Activated CD4-positive, alpha-beta T cell treated with anti-CD3 and anti-CD28 coated beads, Interleukin-2, Interleukin-4, amounts not matched to agents 100 ng/mL and 50 ng/mL, durations not matched to agents 16 hours and 8 hours (primary cell): ENCODE data around the gene ITGA11.

Experiments
- DNase-seq: peaks from one replicate; pipeline ENCODE4 v3.0.0-alpha.2; 2020; ENCODE audit warnings: low spot score

Gene ITGA11

DNA sequence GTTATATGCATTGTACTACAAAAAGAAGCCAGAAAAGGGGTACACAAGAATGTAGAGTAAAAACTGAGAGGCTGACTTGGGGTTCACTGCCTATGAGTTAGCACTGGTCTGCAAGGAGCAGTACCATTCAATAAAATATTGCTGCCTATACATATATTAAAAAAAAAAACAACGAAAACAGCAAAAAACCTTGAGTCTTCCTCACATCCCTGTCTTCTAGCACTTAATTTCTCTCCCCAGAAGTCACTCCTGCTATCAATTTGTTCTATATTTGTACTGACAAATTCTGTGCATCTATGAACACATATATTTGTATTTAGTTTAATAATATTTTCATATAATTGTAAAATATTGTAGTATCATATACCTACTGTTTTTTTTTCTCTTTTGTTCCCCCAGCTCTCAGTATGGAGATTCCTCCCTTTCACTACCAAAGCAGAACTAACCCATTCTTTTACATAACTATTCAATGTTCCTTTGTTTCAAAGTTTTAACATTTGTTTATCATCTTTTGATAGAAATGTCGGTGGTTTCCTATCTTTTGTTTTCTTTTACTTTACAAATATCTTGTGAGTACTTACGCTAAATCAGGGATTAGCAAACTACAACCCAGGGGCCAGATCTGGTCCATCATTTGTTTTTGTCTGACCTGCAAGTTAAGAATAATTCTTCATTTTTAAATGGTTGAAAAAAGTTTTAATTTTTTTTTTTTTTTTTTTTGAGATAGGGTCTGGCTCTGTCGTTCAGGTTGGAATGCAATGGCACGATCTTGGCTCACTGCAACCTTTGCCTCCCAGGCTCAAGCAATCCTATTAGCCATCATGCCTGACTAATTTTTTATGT is 169.2 kb downstream of the ITGA11 start:
- no peak for DNase-seq

DNA sequence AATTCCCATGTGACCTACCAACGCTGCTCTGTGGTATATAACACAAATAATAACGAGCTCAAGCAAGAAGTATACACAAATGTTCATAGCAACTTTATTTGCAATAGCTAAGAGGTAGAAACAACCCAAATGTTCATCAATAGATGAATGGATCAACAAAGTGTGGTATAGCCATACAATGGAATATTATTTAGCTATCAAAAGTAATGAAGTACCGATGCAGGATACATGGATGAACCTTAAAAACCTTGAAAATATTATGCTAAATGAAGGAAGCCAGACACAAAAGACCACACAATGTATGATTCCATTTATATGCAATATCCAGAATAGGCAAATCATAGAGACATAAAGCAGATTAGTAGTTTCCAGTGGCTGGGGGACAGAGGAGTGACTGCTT is 170.0 kb downstream of the ITGA11 start:
- no peak for DNase-seq

DNA sequence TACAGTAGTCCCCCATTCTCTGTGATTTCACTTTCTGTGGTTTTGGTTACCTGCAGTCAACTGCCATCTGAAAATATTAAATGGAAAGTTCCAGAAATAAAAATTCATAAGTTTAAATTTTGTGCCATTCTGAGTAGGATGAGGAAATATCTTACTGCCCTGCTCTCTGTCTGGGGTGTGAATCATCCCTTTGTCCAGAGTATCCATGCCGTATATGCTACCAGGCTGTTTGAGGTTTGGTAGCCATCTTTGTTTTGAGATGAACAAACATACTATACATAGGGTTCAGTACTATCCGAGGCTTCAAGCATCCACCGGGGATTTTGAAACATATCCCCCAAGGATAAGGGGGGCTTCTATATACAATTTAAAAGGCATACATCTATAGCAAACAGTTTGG is 170.7 kb downstream of the ITGA11 start:
- no peak for DNase-seq

GRCh38 chr15:68259883-68260282 is 172.1 kb downstream of the ITGA11 start:
- no peak for DNase-seq

- no peak for DNase-seq
These were observed 173.3 kb downstream of the ITGA11 start for GRCh38 chr15:68258692-68259091.

GRCh38 chr15:68256675-68257450 is 175.1 kb downstream of the ITGA11 start:
- peak; percentile 53 for DNase-seq

DNA sequence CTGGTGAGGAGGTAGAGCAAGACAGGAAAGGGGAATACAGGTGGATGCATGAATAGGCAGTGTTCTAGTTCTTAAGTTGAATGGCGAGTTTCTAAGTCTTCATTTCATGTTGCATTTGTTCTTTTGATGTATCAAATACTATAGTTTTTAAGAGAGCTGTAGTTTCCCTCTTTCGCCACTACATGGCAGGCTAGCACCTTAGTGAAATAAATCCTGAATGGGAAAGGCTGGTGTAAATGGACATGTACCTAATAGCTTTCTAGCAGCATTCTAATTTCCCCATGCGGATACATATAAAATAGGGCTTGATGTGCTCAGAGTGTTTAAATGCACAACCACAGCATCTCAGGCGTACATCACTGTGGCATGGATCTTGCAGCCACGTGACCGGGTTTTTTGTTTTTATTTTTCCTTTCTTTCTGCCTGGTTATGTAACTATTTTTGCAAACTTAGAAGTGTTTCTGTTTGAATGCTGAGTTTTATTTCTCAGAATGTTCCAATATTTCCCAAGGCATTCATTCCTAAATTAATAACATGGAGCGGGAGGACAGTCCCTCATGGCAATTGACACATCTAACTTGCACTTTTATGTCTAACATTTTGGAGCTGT is 178.9 kb downstream of the ITGA11 start:
- DNase-seq: peak; percentile 55

GRCh38 chr15:68249058-68249713 is 182.8 kb downstream of the ITGA11 start:
- no peak for DNase-seq
